Measurements from ENCODE around the gene AP5Z1. TPM values are rescaled to one million over a fixed set of nuclear protein-coding genes. Genes with fewer than 3 reads are reported as not detected.

The AP5Z1 gene
- total RNA-seq, 1 donor = 40.2 TPM

GRCh38 chr7:4787541-4787940 lies 12.1 kb downstream of the AP5Z1 start:
- TF ChIP-seq CTCF (IDR thresholded peaks at IDR 0.05; ENCODE audit: insufficient read depth, low read depth, low read length) = no peak
- DNase-seq (ENCODE audit: low read depth) = no peak
- H3K4me3 ChIP-seq (ENCODE audit: low read depth, low read length) = no peak overlapping the region

GRCh38 chr7:4787947-4788626 lies 12.7 kb downstream of the AP5Z1 start:
- no peak overlapping the region for H3K4me3 ChIP-seq (ENCODE audit: low read depth, low read length)
- TF ChIP-seq CTCF (IDR thresholded peaks at IDR 0.05; ENCODE audit: insufficient read depth, low read depth, low read length) = no peak
- no peak for DNase-seq (ENCODE audit: low read depth)

- no peak for DNase-seq (ENCODE audit: low read depth)
- TF ChIP-seq CTCF (IDR thresholded peaks at IDR 0.05; ENCODE audit: insufficient read depth, low read depth, low read length) = no peak
- H3K4me3 ChIP-seq (ENCODE audit: low read depth, low read length) = no peak overlapping the region
These were observed 13.3 kb downstream of the AP5Z1 start for GRCh38 chr7:4788627-4789189.

GRCh38 chr7:4789194-4790077 lies 14.0 kb downstream of the AP5Z1 start:
- DNase-seq (ENCODE audit: low read depth) = no peak
- TF ChIP-seq CTCF (IDR thresholded peaks at IDR 0.05; ENCODE audit: insufficient read depth, low read depth, low read length) = no peak
- H3K4me3 ChIP-seq (ENCODE audit: low read depth, low read length) = no peak overlapping the region

GRCh38 chr7:4790078-4790465 lies 14.6 kb downstream of the AP5Z1 start:
- no peak for DNase-seq (ENCODE audit: low read depth)
- TF ChIP-seq CTCF (IDR thresholded peaks at IDR 0.05; ENCODE audit: insufficient read depth, low read depth, low read length) = no peak
- no peak overlapping the region for H3K4me3 ChIP-seq (ENCODE audit: low read depth, low read length)

- no peak for DNase-seq (ENCODE audit: low read depth)
- no peak overlapping the region for H3K4me3 ChIP-seq (ENCODE audit: low read depth, low read length)
- TF ChIP-seq CTCF (IDR thresholded peaks at IDR 0.05; ENCODE audit: insufficient read depth, low read depth, low read length) = no peak
These were observed 15.1 kb downstream of the AP5Z1 start for GRCh38 chr7:4790516-4790991.
